ENCODE results near the gene RALGAPA2.

The RALGAPA2 gene

DNA sequence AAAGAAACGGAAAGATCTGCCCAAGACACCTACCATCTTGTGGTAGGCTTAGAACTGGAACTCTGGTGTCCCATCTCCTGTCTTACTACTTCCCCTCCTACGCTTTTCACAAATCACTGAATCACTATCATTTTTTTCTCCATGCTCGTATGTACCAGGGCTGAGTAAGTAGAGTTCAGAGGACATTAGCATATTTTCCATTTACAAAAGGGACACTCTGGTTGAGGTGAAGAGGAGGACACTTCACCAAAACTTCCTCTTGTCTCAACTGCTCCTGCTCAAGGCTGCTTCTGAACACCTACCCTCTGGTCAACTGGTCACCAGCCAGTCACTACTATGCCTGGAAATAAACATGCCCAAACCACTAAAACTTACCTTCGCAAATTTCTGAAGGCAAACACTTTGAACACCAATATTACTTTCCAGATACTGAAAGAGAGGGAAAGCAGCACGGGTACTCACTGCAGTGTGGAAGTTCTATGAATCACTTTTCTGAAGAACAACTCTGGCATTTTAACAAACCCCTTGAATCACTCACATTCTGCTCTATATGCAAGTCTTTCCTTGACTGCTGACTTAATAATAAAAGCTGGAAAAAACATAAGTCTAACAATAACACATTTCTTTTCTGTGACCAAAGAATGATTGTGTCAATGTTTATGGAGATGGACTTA lies 221.2 kb downstream of the RALGAPA2 start:
- no peak for DNase-seq

DNA sequence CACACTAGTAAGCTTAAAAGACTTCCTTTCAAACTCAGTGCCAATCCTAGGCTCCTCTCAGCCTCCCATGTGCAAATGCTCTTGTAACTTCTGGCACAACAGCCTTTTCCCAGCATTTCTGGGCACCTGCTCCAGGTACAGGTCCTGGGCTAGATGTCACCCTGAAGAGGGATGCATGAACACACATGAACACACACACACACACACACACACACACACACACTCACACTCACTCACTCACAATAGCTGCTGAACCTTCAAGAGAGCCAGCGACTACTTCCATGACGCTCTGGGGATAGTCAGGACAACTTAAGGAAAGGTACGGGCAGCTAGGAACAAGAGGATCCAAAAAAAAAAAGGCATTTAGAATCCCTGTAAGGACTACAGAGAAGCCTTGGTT lies 221.8 kb downstream of the RALGAPA2 start:
- DNase-seq = no peak

DNA sequence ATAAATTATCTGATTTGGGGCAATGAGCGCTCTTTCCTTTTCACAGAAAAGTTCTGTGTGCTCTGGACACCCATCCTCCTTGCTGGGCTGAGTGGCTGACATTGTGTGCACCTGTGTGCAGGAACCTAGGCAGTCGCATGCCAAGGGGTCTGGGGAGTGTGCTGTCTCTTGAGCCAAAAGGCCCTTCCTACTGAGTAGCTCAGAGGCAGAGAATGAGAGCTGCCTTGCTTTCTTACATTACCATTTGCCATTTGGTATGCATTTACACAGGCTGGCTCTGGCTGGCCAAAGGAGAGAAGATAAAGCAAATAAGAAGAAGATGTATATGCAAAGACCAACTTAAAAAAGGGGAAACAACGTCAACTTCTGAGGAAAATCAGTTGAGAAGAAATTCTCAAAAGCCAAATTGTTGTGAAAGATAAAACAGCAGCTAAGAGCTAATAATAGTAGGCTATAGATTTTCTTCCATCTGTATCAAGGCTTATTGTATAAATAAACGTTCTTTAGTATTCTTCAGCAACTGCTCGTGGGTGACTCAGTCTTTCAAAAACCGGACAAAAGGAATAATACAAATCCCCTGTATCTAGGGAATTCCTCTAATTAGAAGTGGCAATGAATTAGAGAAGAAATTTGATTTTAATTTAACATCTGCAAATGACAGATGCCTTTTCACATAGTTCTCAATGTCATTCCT lies 222.6 kb downstream of the RALGAPA2 start:
- no peak for DNase-seq

DNA sequence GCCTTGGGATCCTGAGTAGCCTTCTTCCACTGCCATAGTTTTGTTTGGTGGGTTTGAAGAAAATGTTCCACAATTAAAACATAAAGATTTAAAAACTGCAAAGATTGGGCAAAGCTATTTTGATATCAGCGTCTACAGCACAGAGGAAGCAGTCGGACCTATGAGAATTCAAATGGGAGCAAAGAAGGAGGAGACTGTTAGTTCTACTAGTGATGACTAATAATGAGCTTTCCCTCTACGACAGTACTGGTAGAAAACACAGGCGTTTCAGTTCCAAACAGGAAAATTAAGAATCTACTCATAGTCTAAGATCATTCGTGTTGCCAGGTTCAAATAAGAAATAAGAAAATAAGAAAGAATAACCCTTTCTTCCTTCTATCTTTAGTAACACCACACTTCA lies 223.4 kb downstream of the RALGAPA2 start:
- no peak for DNase-seq

DNA sequence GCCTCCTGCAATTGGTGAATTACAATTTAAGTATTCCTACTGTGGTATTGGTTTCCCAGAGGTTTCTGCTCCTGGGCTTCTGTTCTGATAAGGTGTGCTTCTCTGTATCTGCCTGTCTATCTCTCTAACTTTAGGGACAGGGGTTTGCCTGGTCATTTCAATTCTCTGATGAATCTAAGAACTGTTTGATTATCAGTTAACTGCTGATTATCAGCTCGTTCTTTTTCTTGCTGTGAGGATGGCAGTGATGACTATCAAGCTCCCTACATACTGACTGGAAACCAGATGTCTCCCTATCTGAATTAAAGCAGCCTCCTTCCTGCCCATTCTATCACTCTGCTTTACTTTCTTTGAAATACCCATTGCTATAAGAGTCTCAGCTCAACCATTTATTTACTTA lies 224.1 kb downstream of the RALGAPA2 start:
- DNase-seq = no peak

DNA sequence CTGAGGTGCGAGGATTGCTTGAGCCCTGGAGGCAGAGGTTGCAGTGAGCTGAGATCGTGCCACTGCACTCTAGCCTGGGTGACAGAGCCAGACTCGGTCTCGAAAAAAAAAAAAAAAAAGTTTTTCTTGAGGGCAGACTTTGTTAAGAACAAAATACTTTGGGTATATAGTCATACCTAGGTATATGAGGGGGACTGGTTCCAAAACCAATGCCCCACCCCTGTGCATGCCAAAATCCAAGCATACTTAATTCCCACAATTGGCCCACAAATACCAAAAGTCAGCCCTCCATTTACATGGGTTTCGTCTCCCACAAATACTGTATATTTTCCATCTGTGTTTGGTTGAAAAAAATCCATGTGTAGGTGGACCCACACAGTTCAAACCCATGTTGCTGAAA lies 224.6 kb downstream of the RALGAPA2 start:
- no peak for DNase-seq

DNA sequence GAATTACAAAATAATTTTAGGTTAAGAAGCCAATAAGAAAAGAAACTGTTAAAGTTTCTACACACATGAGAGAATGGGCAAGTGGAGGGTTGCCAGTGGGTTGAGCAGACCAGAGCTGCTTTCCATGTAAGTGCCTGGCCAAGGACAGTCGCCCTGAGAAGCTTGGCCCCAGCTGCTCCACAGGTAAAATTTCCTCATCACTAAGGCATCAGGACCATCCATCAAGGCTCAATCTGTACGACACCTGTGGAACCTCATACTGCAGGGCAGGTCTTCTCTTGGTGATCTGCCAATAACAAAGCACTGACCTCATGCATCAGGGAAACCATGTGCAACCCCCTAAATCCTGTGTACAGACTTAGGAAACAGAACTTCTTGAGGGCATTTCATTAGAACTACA lies 229.1 kb downstream of the RALGAPA2 start:
- DNase-seq = no peak

DNA sequence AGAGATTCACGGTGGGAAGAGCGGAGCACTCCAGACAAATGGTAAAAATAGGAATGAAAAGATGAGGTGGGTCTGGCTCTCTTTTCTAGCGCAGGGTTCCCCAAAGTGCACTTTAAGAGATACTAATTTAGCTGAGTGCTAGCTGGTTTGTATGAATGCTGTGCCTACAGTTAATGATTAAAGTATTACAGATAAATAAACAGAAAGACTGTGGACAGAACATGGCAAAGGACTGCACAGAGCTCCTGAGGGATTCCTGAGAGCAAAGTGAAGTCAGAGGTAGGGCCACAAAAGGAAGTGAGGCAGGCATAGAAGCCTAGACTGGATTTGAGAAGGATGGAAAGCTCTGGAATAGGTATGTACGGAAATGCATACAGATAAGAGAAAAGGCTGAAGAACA lies 230.0 kb downstream of the RALGAPA2 start:
- no peak for DNase-seq

DNA sequence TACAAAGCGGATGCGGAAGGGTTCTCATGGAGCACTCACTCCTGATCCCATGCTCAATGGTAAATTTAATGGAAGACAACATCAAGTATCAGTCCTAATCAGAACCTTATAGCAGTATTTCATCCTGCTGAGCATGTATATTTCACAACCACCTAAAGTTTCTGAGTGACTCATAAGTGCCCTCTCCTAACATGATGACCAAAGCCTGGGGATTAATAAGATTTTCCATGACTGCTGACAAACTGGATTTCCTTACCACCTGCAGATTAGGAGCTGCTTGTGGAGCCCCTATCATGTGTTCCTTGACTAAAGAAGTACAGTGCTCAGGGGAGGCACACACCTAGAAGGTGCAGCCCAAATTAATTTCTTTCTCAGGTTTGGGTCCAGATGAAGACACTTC lies 231.8 kb downstream of the RALGAPA2 start:
- no peak for DNase-seq

DNA sequence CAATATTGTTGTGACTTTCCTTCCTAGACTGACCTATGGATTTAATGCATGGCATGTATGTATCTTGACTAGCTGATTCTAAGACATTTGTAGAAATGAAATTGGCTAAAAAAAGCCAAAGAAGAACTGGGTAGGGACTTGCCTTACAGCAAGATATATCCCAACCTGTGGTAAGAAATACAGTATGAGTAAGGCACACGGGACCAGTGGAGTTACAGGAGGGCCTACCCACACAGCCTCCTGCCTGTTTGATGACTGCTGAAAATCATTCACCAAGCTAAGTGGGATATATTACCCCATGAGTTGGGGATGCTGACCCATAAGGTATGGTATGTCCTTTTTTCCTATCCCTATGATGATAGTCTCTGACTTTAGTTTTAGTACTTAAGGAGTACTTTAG lies 232.3 kb downstream of the RALGAPA2 start:
- no peak for DNase-seq

DNA sequence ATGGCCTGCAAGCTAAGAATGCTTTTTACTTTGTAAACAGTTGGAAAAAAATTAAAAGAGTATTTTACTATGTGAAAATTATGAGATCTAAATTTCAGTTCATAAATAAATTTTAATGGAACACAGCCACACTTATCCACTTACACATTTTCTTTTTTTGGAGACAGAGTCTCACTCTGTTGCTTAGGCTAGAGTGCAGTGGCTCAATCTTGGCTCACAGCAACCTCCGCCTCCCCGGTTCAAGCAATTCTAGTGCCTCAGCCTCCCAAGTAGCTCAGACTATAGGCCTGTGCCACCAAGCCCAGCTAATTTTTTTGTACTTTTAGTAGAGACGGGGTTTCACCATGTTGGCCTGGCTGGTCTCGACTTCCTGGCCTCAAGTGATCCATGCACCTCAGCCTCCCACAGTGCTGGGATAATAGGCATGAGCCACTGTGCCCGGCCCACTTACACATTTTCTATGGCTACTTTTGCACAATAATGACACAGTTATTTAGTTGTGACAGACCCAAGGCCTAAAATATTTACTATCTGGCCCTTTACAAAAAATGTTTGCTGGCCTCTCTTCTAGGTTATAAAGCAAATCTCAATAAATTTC lies 234.9 kb downstream of the RALGAPA2 start:
- DNase-seq = no peak

DNA sequence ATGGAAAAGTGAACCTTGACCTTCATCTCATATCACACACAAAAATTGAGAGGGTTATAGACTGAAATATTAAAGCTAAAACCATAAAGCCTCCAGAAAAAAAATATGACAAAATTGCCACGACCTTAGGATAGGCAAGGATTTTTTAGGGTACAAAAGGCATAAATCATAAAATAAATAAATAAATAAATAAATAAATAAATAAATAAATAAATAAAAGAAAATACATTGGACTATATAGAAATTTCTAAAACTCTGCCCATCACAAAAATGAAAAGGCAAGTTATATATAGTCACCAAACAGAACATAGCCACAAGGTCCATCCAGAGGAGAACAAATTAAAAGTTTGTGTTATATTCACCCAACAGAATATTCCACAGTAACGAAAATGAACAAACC lies 235.9 kb downstream of the RALGAPA2 start:
- DNase-seq = no peak

DNA sequence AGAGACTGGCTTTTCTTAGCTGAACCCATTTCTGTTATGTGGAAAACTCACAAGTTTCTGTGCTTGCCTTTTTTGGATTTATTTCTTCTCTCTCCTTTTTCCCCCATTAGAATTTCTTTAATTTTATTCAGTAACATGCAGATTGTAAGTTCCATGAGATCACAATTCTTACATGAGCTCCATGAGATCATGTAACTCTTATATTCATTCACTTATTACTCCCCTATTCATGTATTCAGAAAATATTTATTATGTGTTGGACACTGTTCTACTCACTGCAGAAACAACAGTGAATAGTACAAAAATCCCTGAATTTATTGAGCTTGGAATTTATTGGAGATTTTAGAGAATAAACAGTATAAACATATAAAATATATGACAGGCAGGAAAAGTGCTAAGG lies 238.8 kb downstream of the RALGAPA2 start:
- no peak for DNase-seq

DNA sequence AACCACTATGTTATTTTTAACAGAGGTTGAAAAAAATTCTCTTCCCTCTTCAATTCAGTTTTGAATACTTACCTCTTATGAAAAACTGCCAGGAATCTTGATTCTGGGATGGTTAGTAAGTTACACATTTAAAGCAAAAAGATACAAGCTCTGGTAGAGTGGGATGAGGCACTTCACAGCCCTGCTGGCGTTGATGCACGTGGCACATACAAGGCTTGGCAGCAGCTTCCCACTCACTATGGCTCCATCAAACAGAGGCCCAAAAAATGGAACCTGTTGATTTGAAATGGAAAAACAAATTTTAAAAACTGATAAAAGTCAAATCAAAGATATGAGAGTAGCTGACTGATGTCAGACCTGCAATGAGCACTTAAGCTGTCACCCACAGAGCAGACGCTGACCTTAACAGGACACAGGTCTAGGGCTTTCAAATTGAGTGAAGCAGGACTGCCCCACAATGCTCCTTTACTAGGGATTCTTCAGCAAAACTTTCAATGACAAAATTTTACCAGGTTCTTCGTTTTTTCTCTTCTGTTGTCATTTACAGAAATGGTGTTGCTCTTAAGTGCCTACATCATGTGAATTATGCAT lies 239.7 kb downstream of the RALGAPA2 start:
- no peak for DNase-seq

DNA sequence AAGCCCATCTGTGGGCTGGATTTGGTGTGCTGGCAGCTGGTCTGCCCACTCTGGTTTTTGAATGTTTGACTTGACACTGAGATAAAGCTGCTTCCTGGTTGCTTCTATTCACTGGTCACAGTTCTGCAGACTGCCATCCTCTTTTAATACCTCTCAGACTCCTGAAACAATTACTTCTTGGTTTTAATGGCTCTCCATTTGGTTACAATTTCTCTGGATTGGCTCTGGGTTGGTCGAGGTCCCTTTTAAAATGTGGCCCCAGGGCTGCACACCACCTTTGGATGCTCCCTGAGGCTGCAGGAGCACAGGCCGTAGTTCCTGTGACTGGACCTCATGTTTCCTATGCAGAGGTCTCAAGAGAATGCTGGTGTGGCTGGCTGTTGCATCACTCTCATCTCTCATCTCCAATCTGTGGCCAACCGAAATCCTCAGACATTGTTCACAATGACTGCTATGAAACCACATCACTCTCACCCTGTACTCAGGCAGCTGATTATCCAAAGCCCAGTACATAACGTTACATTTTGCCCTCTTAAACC lies 246.0 kb downstream of the RALGAPA2 start:
- no peak for DNase-seq

DNA sequence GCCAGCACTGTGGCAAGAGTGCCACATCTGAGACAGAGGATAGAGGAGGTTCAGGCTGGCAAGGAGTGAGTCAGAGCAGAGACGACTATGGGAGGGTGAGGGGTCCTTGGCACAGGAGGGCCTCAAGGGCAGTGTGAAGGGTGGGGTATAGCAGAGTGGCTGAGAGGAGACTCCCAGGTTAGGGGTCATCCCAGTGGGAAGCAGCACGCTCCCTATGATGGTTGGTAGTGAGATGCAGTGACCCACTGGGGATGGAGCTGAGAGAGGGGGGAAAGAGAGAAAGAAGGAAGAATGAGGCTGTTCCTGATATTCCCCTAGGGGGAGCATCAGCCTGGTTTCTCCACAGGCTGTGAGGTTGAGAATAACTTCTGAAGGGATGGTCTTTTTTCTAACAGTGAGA lies 247.2 kb downstream of the RALGAPA2 start:
- DNase-seq = no peak

DNA sequence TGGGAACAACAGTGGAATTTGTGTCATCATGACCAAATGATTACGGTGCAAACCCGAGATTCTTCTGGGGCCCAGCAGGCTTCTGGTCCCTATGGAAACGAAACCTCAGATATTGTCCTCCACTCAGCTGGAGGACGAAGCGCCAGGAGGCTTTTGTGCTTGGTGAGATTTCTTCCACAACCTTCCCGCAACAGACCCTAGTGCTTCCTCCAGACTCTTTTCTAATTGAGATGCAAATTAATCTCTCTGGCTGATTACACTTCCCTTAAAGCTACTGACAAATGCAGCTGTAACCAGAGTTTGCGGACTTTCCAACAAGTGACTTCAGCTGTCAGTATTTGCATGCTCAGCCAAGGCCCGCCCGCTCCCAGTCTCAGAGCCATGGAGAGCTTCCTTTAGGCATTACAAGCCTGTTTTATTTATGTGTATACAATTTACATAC lies 248.5 kb downstream of the RALGAPA2 start:
- no peak for DNase-seq

DNA sequence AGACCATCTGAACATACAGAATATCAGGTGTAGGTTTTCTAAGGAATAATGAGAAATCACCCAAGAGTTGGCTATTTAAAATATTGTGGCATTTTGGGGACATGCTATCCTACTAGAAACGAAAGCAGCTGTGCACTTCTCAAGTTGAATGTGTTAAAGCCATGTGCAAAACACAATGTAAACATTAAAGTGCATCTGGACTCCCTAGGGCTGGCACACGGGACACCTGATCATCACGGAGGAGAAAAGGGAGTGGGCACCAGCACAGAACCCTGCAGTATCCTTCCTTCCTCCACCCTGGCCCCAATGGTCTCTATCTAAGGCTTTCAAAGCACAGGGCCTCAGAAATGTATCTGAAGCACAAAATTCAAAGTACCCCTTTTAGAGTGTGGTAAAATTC lies 250.3 kb downstream of the RALGAPA2 start:
- DNase-seq = no peak

DNA sequence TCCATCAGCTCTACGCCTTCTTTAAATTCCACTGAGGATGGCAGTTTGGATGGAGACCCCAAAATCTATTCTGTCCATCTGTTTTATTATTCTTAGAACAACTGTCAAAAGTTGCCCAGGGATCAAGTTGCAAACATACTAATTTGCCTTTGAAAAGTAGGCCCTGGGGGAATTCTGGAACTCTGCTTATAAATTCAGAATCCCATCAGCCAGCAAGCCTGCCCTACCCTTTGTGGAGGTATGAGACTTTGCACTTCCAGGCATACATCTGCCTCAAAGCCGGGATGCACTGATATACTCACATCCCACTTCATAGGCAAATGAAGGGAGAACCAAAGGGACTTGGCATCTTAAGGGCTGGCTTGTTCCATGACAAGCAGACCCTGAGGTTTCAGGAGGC lies 250.9 kb downstream of the RALGAPA2 start:
- DNase-seq = no peak

DNA sequence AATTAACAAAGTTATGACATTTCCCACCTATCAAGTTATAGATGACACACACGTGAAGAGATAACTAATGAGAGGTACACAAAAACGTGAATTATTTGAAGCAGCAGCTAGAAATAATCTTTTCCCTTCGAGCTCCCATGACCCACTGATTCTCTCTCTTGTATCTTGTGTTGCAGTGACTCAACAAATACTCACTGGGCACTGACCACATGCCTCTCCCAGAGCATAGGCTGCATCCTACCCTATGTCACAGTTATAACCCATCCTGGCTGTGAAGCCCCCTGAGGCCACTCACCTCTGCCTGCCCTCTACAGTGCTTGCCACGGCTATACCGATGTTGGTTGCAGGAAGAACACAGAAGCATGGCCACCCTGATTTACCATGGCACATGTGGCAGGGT lies 252.7 kb downstream of the RALGAPA2 start:
- no peak for DNase-seq

DNA sequence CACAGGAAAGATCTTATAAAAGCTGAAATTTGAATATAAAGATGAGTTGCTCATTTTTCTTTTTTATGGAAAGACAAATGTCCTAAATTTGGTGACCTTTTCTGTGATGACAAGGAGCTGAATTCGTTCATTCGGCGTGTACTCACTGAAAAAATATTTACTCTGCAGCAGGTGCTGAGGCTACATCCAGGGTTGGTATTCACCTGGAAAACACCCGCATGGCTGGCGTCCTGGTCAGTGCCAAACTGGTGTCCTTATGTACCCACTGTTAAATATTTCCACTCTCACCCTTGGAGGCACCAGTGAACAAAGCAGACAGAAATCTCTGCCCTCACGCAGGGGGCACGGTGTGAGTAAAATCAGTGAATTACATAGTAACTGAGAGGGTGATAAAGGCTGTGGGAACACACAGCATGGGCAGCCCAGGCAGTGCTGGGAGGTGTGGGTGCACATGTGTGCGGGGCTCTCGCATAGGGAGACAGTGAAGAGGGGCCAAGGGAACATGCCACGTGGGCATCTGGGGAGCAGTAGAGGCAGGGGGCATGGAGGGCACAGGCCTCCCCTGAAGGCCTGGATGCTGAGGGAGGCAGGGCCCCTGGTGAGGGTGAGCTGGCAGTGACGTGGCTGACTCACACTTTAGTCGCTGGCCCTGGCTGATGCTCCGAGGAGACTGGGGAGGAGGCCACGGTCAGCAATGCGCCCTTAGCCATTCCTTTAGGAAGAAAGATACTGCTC lies 254.9 kb downstream of the RALGAPA2 start:
- no peak for DNase-seq

DNA sequence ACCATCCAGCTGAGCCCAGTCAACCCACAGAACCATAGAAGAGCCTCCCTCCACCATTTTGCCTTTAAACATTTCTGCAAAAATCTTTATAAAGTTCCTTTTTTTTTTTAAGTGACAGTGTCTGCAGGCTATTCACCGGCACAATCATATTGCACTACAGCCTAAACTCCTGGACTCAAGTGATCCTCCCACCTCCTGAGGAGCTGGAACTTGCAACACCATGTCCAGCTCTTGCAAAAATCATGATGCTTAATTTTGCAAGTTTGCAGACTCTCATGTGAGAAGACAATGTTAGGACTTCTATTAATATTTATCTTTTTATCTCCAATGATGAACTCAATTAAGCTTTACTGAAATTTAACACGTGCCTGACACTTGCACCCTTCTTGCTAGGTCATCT lies 255.7 kb downstream of the RALGAPA2 start:
- no peak for DNase-seq

DNA sequence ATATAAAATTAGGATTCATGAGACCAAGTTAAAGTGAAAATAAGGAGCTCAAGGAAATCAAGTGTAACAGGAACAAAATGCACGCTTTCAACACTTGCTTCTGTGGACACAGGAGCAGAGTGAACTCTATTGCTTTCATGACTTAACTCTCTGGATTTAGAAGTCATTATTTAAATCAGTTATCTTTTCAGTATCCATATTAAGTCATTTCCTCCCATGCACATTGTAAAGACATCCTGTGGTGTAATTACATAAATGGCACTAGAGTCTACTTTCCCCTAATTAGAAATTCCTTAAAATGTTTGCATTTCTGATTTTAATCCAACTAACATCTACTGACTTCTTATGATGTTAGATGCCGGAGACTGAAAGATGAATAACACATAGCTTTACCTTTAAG lies 256.5 kb downstream of the RALGAPA2 start:
- DNase-seq = no peak

Data from DMS79 treated with DMSO at 0.1 percent for 48 hours (cell line).